Right lung (tissue), 10 donors: ENCODE data around the gene SERPINB6. TPM values are rescaled to one million over a fixed set of nuclear protein-coding genes. Genes with fewer than 3 reads are reported as not detected.
"Not testable (repeated sequence)": the region's sequence is repeated elsewhere in the genome, so short reads cannot be mapped to it uniquely, and the experiment has no call there.

ENCODE experiments used
- DNase-seq, 2 donors: peaks; one replicate each; pipeline ENCODE4 v3.0.0-alpha.2; 2013
- long read RNA-seq, 8 donors: transcript quantifications; one replicate each; lab custom pipeline, GENCODE V29; 2026
- polyA plus RNA-seq, 5 donors: library from polyadenylated mRNA; unstranded; fragments of 120-200 nt; gene quantifications; one replicate each; pipeline versions ENCODE4 v1.2.1 to v1.2.3, GENCODE V29; 2013; ENCODE audit warnings: inconsistent platforms in 1 of 5, low replicate concordance in 1 of 5; ENCODE audit not compliant: insufficient read length in 5 of 5, insufficient read depth in 1 of 5

Gene SERPINB6
- polyA plus RNA-seq, result 100 to 1,000 TPM; 110 to 128 (median 112) TPM
- long read RNA-seq, donor 1, transcript SERPINB6-206 (7 exons, 1,375 nt), result minor isoform, 5 of 87 reads
- long read RNA-seq, donor 1, transcript SERPINB6-205 (7 exons, 1,315 nt), result major isoform, 34 of 87 reads
- long read RNA-seq, donor 1, transcript SERPINB6-204 (7 exons, 1,370 nt), result minor isoform, 13 of 87 reads
- long read RNA-seq, donor 1, partial matches to known transcripts, result 27 of 87 reads
- long read RNA-seq, donor 1, other reads (novel, unspliced or antisense), result 0 of 87 reads
- long read RNA-seq, donor 2, transcript SERPINB6-205 (7 exons, 1,315 nt), result major isoform, 20 of 76 reads
- long read RNA-seq, donor 2, transcript SERPINB6-204 (7 exons, 1,370 nt), result minor isoform, 5 of 76 reads
- long read RNA-seq, donor 2, transcript SERPINB6-206 (7 exons, 1,375 nt), result minor isoform, 5 of 76 reads
- long read RNA-seq, donor 2, partial matches to known transcripts, result 42 of 76 reads
- long read RNA-seq, donor 2, other reads (novel, unspliced or antisense), result 0 of 76 reads
- long read RNA-seq, donor 3, transcript SERPINB6-205 (7 exons, 1,315 nt), result minor isoform, 10 of 126 reads
- long read RNA-seq, donor 3, transcript SERPINB6-210 (7 exons, 1,638 nt), result minor isoform, 5 of 126 reads
- long read RNA-seq, donor 3, transcript SERPINB6-204 (7 exons, 1,370 nt), result major isoform, 11 of 126 reads
- long read RNA-seq, donor 3, transcript SERPINB6-206 (7 exons, 1,375 nt), result minor isoform, 5 of 126 reads
- long read RNA-seq, donor 3, partial matches to known transcripts, result 81 of 126 reads
- long read RNA-seq, donor 3, other reads (novel, unspliced or antisense), result 0 of 126 reads
- long read RNA-seq, donor 4, transcript SERPINB6-204 (7 exons, 1,370 nt), result minor isoform, 7 of 74 reads
- long read RNA-seq, donor 4, transcript SERPINB6-205 (7 exons, 1,315 nt), result major isoform, 9 of 74 reads
- long read RNA-seq, donor 4, partial matches to known transcripts, result 48 of 74 reads
- long read RNA-seq, donor 4, other reads (novel, unspliced or antisense), result 0 of 74 reads
- long read RNA-seq, donor 5, transcript SERPINB6-205 (7 exons, 1,315 nt), result major isoform, 25 of 131 reads
- long read RNA-seq, donor 5, transcript SERPINB6-206 (7 exons, 1,375 nt), result minor isoform, 6 of 131 reads
- long read RNA-seq, donor 5, partial matches to known transcripts, result 78 of 131 reads
- long read RNA-seq, donor 5, other reads (novel, unspliced or antisense), result 5 of 131 reads
- long read RNA-seq, donor 6, transcript SERPINB6-206 (7 exons, 1,375 nt), result minor isoform, 7 of 114 reads
- long read RNA-seq, donor 6, transcript SERPINB6-205 (7 exons, 1,315 nt), result major isoform, 32 of 114 reads
- long read RNA-seq, donor 6, transcript SERPINB6-204 (7 exons, 1,370 nt), result minor isoform, 14 of 114 reads
- long read RNA-seq, donor 6, transcript SERPINB6-212 (6 exons, 3,265 nt), result minor isoform, 6 of 114 reads
- long read RNA-seq, donor 6, partial matches to known transcripts, result 45 of 114 reads
- long read RNA-seq, donor 6, other reads (novel, unspliced or antisense), result 0 of 114 reads
- long read RNA-seq, donor 7, transcript SERPINB6-205 (7 exons, 1,315 nt), result major isoform, 11 of 44 reads
- long read RNA-seq, donor 7, transcript SERPINB6-204 (7 exons, 1,370 nt), result minor isoform, 10 of 44 reads
- long read RNA-seq, donor 7, partial matches to known transcripts, result 15 of 44 reads
- long read RNA-seq, donor 7, other reads (novel, unspliced or antisense), result 0 of 44 reads
- long read RNA-seq, donor 8, transcript SERPINB6-205 (7 exons, 1,315 nt), result major isoform, 6 of 20 reads
- long read RNA-seq, donor 8, partial matches to known transcripts, result 7 of 20 reads
- long read RNA-seq, donor 8, other reads (novel, unspliced or antisense), result 0 of 20 reads

DNA sequence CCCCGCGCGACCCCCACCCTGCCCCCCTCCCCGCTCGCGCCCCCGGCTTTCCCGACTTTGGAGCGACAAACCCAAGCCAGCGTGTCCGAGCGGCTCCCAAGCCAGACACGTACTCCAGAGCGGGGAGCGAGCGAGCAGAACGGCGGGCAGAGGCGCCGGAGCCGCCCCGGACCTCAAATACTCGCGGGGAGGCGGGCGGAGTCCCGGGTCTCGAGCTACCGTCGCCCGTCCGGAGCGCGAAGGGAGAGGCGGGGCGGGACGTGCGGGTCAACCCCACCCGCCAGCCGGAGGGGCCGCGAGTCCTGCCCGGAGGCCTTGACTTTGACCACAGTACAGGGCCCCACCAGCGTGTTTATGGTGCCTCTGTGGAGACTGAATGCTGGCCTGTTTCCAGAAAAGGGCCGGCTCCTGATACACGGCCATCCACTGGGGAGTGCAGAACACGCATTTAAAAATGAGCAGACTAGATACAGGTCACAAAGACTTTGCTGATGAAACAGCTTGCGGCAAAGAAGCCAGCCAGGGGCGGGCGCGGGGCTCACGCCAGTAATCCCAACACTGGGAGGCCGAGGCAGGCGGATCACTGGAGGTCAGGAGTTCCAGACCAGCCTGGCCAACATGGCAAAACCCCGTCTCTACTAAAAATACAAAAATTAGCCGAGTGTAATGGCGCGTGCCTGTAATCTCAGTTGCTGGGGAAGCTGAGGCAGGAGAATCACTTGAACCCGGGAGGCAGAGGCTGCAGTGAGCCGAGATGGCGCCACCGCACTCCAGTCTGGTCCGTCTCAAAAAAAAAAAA is at the start of gene SERPINB6:
Gene SERPINB6 (minus strand): TSS at position 148 of the 799 bp plus-strand sequence. CDS start 12,235 bp downstream, outside the sequence.
- DNase-seq, result peak; percentile 85 to 88

DNA sequence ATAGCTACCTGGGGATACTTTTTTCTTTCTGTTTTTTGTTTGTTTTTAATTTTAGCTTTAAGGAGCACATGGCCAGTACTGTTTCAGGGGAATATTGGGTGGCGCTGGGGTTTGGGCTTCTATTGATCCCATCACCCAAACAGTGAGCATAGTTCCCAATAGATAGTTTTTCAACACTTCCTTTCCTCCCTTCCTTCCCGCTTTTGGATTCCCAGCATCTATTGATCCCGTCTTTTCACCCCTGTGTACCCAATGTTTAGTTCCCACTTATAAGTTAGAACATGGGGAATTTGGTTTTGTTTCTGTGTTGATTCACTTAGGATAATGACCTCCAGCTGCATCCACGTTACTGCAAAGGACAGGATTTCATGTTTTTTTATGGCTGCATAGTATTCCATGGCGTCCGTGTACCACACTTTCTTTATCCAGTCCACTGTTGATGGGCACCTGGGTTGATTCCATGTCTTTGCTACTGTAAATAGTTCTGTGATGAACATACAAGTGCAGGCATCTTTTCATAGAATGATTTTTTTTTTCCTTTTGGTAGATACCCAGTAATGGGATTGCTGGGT is 48.5 kb upstream of the SERPINB6 start:
- DNase-seq, result no peak

DNA sequence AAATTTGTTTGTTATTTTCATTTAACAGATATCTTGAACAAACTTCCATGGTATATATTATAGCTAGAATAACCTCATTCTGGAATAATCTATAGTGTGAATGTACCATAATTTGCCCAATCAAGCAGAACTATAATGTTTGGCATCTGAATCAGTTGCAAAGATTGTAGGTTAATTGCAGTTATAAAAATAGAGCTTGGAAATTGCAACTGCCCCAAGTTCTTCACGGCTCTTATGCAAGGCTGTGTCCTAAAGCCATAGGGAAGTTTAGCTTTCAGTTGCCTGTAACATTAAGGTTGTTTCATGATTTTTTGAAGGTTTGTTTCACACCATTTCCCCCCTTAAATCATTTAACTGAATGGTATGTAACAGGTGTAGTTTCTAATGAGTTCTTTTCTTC is 47.7 kb upstream of the SERPINB6 start:
- no peak for DNase-seq

DNA sequence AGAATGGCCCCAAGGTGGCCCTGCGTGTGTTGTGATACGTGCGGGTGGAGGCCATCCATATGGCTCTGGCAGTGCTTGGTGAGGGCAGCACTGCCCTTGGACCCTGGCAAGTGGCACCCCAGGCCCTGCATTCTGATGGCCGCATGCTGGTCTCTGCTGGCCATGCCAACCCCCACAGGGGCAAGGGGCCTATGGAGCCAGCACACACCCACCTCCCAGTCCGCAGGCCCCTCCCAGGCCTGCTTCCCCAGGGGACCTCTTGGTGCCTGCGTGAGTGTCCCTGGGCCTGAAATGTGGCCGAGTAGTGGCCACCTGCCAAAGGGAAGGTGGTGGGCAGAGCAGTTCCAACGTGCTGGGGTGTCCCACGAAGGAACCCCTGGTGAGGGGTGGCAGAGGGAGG is 45.9 kb upstream of the SERPINB6 start:
- no peak for DNase-seq

DNA sequence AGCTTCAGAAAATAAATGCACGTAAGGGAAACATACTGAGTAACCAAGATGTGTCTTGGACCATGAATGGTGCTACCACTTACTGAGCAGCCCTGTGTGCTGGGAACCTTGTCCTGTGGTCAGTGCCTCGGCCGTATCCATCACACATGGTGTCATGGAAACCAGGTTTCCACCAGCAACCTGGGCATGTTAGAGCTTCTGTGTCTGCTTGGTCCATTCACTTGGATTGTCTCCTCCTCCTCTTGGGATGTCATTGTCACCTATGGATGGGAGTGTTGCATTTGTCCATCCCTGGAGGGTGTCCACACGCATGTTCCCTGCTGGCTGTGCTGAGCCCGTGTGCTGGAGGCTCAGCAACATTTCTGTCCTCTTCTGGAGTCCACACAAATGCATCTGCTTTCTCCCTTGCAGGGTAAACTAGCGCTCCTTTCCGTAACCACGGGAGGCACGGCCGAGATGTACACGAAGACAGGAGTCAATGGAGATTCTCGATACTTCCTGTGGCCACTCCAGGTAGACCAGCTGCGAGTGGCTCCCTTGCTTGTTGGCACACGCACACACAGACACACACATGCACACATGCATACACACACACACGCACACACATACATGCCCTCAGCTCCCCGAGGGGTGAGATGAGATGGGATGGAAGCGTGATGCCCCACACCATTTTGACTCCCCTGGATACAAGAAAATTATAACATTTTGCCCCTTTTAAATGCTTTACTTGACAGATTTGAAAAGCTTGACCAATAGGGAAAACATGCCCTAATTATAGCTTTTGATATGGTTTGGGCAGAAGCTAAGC is 45.3 kb upstream of the SERPINB6 start:
- no peak for DNase-seq

DNA sequence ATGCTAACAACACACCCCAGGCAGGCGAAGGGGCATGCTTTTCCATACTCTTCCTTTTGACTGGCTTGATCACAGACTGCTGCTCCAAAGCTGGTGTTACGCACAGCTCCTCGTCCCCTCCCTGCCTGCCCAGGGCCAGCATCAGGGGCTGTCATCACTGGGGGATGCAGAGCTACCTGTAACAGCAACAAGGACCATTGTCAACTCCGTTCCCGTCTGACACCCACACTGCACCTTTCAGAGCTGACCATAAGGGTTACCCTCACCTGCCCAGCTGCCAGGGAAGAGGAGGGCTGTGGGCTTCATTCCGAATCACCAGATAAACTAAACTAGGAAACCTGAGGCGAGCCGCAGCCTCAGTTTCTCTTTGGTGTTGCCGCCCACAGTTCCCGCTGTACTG is 43.8 kb upstream of the SERPINB6 start:
- DNase-seq, result no peak

DNA sequence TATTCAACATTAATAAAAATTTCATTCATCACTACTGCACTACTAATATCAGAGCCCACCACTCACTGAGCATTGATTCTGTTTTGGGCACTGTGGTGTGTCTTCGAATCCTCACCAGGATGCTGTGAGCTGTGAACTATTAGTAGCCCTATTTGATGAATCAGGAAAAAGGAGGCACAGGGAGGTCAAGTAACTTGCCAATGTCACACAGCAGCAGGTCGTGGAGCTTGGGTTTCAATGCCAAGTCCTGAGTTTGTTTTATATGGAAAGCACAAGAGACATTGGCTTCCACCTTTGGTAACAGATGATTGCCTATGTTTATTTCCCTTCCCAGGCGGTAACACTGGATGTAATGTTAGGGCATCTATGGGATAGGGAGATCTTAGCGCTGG is 43.3 kb upstream of the SERPINB6 start:
- no peak for DNase-seq

DNA sequence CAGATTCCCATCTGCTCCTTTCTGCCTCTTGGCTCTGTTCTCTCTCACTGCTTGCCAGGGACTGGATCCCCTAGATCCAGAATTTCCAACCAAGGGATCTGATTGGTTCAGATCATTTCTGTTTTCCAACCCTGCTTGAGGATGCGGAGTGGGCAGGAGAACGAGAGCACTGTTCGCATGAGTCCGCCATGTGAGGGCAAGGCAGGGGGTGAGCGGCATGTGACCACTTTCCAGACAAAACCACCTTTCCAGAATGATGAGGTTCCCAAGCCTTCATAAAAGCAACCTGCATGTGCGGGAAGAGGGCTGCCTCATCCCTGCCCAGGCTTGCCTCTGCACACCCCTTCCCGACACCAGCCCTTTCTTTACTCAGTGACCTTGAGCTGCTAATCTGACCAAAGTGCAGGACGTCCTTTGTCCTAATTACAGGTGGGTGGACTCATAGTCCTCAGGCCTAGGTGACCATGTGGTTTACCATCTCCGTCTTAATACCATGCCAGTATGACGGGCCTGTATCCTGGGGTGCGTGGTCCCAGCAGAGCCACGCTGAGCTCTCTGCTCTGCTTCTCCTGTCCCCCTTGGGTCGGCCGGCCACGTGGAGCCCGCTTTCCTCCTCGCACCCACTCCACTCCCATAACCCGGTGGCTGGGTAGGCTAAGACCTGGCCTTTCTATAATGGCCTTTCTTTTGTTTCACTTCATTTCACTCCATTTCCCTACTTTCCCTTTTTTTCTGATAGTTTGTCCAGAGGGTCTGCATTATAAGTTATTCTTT is 42.7 kb upstream of the SERPINB6 start:
- DNase-seq, result no peak

DNA sequence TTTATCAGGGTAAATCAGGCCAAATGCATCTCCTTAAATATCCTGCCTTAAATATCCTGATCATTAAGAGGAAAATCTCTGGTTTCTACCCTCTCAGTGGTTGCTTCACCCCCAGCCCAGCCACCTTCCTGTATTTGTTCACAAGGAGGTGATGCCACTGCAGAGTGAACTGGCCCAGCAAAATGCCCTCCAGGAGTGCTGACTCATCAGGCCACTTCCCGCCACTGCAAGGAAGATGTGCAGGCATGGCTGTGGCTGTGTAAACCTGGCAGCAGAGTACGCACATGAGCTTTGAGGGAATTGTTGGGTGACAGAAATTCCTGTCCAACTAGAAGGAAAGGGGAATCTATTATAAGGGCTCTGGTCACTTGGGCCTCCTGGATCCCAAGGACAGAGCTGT is 42.1 kb upstream of the SERPINB6 start:
- DNase-seq, result no peak

DNA sequence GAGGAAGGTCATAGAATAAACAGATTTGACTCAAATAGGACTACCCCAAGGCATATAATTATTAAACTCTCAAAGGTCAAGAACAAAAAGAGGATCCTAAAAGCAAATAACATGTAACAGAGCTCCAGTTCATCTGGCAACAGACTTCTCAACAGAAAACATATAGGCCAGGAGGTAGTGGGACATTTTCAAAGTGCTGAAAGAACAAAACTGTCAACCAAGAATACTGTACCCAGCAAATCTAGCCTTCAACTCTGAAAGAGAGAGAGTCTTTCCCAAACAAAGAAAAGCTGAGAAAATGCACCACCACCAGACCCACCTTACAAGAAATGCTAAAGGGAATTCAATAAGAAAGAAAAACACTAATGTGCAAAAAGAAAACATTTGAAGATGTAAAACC is 40.2 kb upstream of the SERPINB6 start:
- no peak for DNase-seq

DNA sequence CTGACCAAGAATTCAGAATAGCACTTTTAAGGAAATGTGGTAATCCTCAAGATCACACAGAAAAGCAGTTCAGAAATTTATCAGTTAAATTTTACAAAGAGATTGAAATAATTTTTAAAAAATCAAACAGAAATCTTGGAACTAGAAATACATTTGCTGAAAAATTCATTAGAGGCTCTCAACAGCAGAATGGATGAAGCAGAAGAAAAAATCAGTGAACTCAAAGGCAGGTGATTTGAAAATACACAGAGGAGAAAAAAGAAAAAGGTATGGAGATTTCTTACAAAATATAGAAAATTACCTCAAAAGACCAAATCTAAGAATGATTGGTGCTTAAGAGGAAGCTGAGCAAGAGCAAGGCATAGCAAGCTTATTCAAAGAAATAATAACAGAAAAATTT is 39.8 kb upstream of the SERPINB6 start:
- no peak for DNase-seq

DNA sequence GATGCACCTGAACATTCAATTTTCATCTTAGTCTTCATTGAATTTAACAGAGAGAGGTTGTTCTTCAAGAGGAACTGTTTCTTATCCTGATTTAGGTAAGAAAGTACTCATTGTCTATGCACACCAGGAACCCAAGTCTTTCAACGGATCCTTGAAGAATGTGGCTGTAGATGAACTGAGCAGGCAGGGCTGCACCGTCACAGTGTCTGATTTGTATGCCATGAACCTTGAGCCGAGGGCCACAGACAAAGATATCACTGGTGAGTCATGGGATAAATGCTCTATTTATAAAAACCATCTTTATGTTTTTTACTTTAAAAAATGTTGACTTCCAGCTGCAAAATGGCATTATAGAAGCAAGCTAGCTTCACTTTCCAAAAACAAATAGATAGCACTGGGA is 38.6 kb upstream of the SERPINB6 start:
- DNase-seq, result no peak

DNA sequence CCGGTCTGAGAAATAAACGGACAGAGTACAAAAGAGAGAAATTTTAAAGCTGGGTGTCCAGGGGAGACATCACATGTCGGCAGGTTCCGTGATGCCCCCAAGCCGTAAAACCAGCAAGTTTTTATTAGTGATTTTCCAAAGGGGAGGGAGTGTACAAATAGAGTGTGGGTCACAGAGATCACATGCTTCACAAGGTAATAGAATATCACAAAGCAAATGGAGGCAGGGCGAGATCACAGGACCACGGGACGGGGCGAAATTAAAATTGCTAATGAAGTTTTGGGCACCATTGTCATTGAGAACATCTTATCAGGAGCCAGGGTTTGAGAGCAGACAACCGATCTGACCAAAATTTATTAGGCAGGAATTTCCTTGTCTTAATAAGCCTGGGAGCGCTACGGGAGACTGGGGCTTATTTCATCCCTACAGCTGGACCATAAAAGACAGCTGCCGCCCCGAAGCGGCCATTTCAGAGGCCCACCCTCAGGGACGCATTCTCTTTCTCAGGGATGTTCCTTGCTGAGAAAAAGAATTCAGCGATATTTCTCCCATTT is 37.4 kb upstream of the SERPINB6 start:
- not testable (repeated sequence) for DNase-seq

DNA sequence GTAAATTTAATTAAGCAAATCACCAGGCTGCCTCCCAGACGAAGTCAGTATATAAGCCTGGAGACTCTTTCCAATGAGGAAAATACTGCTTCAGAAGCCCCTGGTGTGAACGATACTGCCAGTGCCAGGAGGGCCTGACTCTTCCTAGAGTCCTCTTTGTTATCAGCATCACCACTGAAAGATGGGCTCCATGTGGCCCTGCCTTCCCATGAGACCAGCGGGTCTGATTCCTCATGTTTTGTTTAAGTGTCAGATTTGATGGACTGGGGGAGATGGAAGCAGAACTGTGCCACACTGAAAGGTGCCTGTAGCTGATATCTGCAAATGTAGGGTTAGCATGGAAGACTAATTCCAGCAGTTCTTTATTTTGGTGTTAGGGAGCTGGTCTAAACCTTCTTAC is 36.2 kb upstream of the SERPINB6 start:
- no peak for DNase-seq

DNA sequence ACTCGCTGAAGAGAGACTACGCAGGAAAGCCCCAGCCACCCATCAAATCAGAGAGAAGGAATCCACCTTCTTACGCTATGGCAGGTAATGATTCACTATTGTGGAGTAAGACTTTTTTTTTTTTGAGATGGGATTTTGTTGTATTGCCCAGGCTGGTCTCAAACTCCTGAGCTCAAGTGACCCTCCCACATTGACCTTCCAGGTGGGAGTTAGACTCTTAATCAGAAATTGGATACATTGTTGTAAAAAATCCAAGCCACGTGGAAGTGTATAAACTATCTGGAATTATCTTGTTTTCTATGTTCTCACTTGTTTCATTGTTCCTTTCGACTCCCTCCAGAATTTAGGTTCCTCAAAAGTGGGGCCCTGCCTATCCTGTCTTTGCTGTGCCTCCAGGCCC is 35.1 kb upstream of the SERPINB6 start:
- no peak for DNase-seq

DNA sequence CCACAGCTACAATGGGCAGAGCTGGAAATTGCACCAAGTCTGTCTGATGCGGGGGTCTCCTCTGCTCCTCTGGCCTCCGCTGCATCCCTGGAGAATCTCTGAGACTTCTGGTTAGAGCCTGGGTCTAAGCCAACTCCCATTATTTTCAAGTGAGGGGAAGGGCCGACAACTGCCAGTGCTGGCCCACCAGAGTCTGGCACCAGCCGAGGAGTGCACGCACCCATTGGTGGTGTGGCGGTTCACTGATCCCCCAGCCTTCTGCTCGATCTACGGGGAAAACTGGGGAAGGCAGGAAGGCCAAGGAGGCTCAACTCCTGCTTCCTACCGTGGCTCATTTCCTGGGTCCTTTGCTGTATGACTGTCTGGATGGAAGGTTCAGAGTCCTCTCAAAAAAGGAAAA is 34.5 kb upstream of the SERPINB6 start:
- no peak for DNase-seq

DNA sequence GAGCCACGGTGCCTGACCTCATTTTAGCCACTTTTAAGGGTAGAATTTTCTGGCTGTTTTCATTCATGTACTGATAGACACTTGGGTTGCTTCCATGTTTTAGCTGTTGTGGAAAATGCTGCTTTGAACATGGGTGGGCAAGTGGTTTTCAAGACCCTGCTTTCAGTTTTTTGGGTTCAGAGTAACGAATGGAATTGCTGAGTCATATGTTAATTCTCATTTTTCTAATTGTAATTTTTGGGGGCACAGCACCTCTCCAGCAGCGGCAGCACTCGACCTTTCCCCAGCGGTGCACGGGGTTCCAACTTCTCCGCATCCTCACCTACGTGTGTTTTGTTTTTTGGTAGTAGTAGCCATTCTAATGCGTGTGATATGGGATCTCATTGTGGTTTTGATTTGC is 33.7 kb upstream of the SERPINB6 start:
- no peak for DNase-seq
